HepG2 (cell line): Measurements from ENCODE around the gene GLB1L3. TPM values are rescaled to one million over a fixed set of nuclear protein-coding genes. Genes with fewer than 3 reads are reported as not detected.

Experiments
- ATAC-seq: fragments of 200-7000 bp; cut with Tn5 transposase; 3 replicates; pipeline ENCODE4 v1.9.1; 2020; ENCODE audit warnings: mild to moderate bottlenecking, moderate library complexity
- BruUV-seq: library from RNA; stranded (reverse); fragments of 400-500 nt; replicated peaks from 2 replicates; lab custom pipeline; 2021; lab: Mats Ljungman, UMichigan
- CTCF ChIA-PET: fragments of 300-600 bp; formaldehyde crosslinking; extraction: SDS; loops from one replicate; lab custom pipeline; 2021; ENCODE audit warnings: low total read pairs, inconsistent platforms, low intra/inter-chr PET ratio; lab: Yijun Ruan, JAX
- POLR2A ChIA-PET: fragments of 350-600 bp; sonication (Branson Sonifier 250); formaldehyde crosslinking; loops from one replicate; lab custom pipeline; 2020; ENCODE audit warnings: antibody characterized with exemption, inconsistent platforms; lab: Yijun Ruan, JAX
- DNase-seq: peaks from one replicate; pipeline ENCODE4 v3.0.0-alpha.2; 2015; ENCODE audit warnings: low spot score
- FAIRE-seq: peaks from 3 replicates; lab custom pipeline; 2011; peaks lifted over from hg19 to GRCh38; lab: Jason Lieb, UNC
- H2AFZ ChIP-seq: one replicate; pipeline ENCODE4 v1.6.1; 2011; ENCODE audit warnings: low read length, inconsistent platforms
- H3K27ac ChIP-seq: fragments of 300-600 bp; 3 replicates; pipeline ENCODE4 v1.8.0; 2011; ENCODE audit warnings: mixed run types, mild to moderate bottlenecking, mixed read lengths, low read length, inconsistent platforms; ENCODE audit not compliant: insufficient read depth; ENCODE audit errors: extremely low read length
- H3K27me3 ChIP-seq, 2 experiments: fragments of 200-600 bp in 1 of 2; 2 replicates in 1 of 2; 3 replicates in 1 of 2; pipeline versions ENCODE4 v1.6.0 to v1.8.0; 2011; ENCODE audit warnings: low read length in 2 of 2, mild to moderate bottlenecking in 2 of 2, moderate library complexity in 2 of 2, inconsistent platforms in 1 of 2; ENCODE audit not compliant: insufficient read depth in 2 of 2, control insufficient read depth in 1 of 2
- H3K36me3 ChIP-seq, 2 experiments: fragments of 200-600 bp in 1 of 2; replicated peaks in 1 of 2; 2 replicates in 1 of 2; 3 replicates in 1 of 2; pipeline versions ENCODE4 v1.5.1 to v1.8.0; 2011; ENCODE audit warnings: low read length in 2 of 2, inconsistent platforms in 1 of 2; ENCODE audit not compliant: insufficient read depth in 2 of 2, control insufficient read depth in 1 of 2
- H3K4me1 ChIP-seq: 2 replicates; pipeline ENCODE4 v1.5.1; 2012; ENCODE audit warnings: low read length, inconsistent platforms; ENCODE audit not compliant: insufficient read depth
- H3K4me2 ChIP-seq: 2 replicates; pipeline ENCODE4 v1.6.0; 2011; ENCODE audit warnings: low read depth, low read length, inconsistent platforms
- H3K4me3 ChIP-seq, 3 experiments: fragments of 200-600 bp in 1 of 3; sonication (generic), shearing (Covaris generic) in 1 of 3; replicated peaks in 1 of 3; 2 replicates each; pipeline ENCODE4 v1.5.1; 2011 to 2016; ENCODE audit warnings: low read length in 3 of 3, inconsistent platforms in 2 of 3, low read depth in 2 of 3, mild to moderate bottlenecking in 2 of 3, control low read depth in 1 of 3, mixed read lengths in 1 of 3; ENCODE audit not compliant: insufficient read depth in 1 of 3
- H3K79me2 ChIP-seq: one replicate; pipeline ENCODE4 v1.6.1; 2011; ENCODE audit warnings: low read length, inconsistent platforms; ENCODE audit not compliant: insufficient read depth
- H3K9ac ChIP-seq: 2 replicates; pipeline ENCODE4 v1.6.0; 2011; ENCODE audit warnings: mild to moderate bottlenecking, low read depth, low read length, inconsistent platforms; ENCODE audit not compliant: insufficient read depth
- H3K9me3 ChIP-seq: 2 replicates; pipeline ENCODE4 v1.5.1; 2012; ENCODE audit warnings: mild to moderate bottlenecking, low read length
- H4K20me1 ChIP-seq: 2 replicates; pipeline ENCODE4 v1.6.0; 2011; ENCODE audit warnings: inconsistent platforms, mild to moderate bottlenecking, low read length, moderate library complexity; ENCODE audit not compliant: insufficient read depth
- ZNF713 ChIP-seq: sonication (generic); formaldehyde crosslinking; IDR thresholded peaks from 2 replicates; pipeline ENCODE4 v1.4.0; 2020; ENCODE audit warnings: mild to moderate bottlenecking, missing genetic modification reagents
- ZNF768 ChIP-seq: sonication (generic); formaldehyde crosslinking; IDR thresholded peaks from 2 replicates; pipeline ENCODE4 v1.4.0; 2020; ENCODE audit warnings: missing genetic modification reagents
- WGBS: methylation state at CpG from one replicate; pipeline ENCODE4 v1.1.6; 2017; ENCODE audit warnings: low lambda C conversion rate; 5-methylcytosine and 5-hydroxymethylcytosine counted together
- in situ Hi-C: cut with HindIII; loops from 2 replicates; pipeline ENCODE4 v1.10.0; 2017; ENCODE audit warnings: low pct_unique_long_range_greater_than_20kb; ENCODE audit not compliant: extremely low pct_ligation_motif_present
- intact Hi-C: fragments of 100-400 bp; cut with micrococcal nuclease; formaldehyde crosslinking; loops from one replicate; pipeline ENCODE4 v1.10.0; 2022; ENCODE audit not compliant: unreplicated experiment
- polyA plus RNA-seq, 8 experiments: library from polyadenylated mRNA; depleted of rRNA in 3 of 8; stranded (reverse) in 7 of 8; unstranded in 1 of 8; fragments of >200 nt; fragmentation: Illumina TruSeq in 4 of 8; extraction: Trizol in 4 of 8; gene quantifications; 2 replicates each; pipeline versions ENCODE4 v1.2.1 to v1.2.3, GENCODE V29; 2011 to 2016; ENCODE audit warnings: low read depth in 4 of 8, missing spikeins in 1 of 8, mixed read lengths in 1 of 8; ENCODE audit not compliant: insufficient read depth in 1 of 8
- total RNA-seq, 5 experiments: library from RNA; depleted of rRNA; stranded (reverse); fragments of >200 nt; fragmentation: Illumina TruSeq; extraction: Trizol; gene quantifications; 2 replicates each; pipeline ENCODE4 v1.2.3, GENCODE V29; 2016; ENCODE audit warnings: low read depth in 1 of 5
- TF ChIP-seq, protein P1 (sequence below): sonication (generic); formaldehyde crosslinking; IDR thresholded peaks from 2 replicates; pipeline ENCODE4 v1.5.0; 2020; ENCODE audit warnings: mild to moderate bottlenecking, missing genetic modification reagents, borderline replicate concordance

The GLB1L3 gene
- total and polyA plus RNA-seq, 2 of the 13 experiments (the other 11 are each of a cell fraction or from before 2014, with no cell fraction given), result not detected

DNA sequence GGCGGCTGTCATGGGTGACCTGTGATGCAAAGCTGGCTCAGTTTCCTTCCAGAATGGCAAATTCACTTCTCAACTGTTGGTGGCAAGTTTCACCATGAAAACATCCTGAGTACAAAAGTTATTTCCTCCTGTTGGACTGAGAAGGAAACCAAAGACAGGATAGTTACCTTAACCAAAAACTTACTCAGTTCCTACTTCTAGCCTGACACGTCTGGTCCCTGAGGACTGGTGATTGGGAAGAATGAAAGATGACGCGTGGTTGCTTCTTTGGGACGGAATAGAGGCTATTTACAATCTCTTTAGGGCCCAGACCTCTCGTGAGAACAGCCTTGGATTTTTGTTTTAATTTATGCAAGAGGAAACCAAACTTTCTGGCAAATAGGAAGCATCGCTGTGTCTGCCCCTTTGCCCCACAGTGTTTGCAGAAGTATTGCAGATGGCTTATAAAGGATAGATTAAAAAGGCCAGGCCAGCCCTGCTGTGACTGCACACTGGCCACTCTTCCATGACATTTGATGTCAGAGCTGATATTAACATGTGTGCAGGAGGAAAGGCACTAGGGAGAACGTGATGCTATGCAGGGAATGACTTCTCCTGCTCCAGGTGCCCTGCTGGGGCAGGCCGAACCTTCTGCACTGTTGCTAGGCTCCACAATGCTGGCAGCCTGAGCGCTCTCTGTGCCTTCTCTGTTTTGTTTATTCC is 44.1 kb upstream of the GLB1L3 start:
- no peak overlapping the region for H3K9ac ChIP-seq
- no peak for ATAC-seq
- POLR2A ChIA-PET, result no interaction called here
- peaks cover 12% of the 10 kb centered on the region for H3K79me2 ChIP-seq
- no peak overlapping the region for H3K4me2 ChIP-seq
- no peak overlapping the region for H3K4me3 ChIP-seq
- BruUV-seq, result no TSS peak
- H3K36me3 ChIP-seq, result peaks cover 3 to 4% of the 10 kb centered on the region in 2 experiments; a peak in 3 of 5 replicates
- in situ Hi-C loops (no loop called here), intact Hi-C loops (no loop called here)
- peaks cover 34% of the 10 kb centered on the region for H3K4me1 ChIP-seq
- WGBS, result 77% methylated on average over 10 of the region's 10 CpGs
- H3K9me3 ChIP-seq, result no peaks in the 10 kb centered on the region
- peaks cover 7% of the 10 kb centered on the region for H4K20me1 ChIP-seq
- CTCF ChIA-PET, result no interaction called here
- no peak for DNase-seq
- TF ChIP-seq ZNF768 (CRISPR knock-in tag) (peak; percentile 55; the same call in 1 of the 2 replicates), ZNF713 (CRISPR knock-in tag) (no peak)
- TF ChIP-seq, protein P1, sequence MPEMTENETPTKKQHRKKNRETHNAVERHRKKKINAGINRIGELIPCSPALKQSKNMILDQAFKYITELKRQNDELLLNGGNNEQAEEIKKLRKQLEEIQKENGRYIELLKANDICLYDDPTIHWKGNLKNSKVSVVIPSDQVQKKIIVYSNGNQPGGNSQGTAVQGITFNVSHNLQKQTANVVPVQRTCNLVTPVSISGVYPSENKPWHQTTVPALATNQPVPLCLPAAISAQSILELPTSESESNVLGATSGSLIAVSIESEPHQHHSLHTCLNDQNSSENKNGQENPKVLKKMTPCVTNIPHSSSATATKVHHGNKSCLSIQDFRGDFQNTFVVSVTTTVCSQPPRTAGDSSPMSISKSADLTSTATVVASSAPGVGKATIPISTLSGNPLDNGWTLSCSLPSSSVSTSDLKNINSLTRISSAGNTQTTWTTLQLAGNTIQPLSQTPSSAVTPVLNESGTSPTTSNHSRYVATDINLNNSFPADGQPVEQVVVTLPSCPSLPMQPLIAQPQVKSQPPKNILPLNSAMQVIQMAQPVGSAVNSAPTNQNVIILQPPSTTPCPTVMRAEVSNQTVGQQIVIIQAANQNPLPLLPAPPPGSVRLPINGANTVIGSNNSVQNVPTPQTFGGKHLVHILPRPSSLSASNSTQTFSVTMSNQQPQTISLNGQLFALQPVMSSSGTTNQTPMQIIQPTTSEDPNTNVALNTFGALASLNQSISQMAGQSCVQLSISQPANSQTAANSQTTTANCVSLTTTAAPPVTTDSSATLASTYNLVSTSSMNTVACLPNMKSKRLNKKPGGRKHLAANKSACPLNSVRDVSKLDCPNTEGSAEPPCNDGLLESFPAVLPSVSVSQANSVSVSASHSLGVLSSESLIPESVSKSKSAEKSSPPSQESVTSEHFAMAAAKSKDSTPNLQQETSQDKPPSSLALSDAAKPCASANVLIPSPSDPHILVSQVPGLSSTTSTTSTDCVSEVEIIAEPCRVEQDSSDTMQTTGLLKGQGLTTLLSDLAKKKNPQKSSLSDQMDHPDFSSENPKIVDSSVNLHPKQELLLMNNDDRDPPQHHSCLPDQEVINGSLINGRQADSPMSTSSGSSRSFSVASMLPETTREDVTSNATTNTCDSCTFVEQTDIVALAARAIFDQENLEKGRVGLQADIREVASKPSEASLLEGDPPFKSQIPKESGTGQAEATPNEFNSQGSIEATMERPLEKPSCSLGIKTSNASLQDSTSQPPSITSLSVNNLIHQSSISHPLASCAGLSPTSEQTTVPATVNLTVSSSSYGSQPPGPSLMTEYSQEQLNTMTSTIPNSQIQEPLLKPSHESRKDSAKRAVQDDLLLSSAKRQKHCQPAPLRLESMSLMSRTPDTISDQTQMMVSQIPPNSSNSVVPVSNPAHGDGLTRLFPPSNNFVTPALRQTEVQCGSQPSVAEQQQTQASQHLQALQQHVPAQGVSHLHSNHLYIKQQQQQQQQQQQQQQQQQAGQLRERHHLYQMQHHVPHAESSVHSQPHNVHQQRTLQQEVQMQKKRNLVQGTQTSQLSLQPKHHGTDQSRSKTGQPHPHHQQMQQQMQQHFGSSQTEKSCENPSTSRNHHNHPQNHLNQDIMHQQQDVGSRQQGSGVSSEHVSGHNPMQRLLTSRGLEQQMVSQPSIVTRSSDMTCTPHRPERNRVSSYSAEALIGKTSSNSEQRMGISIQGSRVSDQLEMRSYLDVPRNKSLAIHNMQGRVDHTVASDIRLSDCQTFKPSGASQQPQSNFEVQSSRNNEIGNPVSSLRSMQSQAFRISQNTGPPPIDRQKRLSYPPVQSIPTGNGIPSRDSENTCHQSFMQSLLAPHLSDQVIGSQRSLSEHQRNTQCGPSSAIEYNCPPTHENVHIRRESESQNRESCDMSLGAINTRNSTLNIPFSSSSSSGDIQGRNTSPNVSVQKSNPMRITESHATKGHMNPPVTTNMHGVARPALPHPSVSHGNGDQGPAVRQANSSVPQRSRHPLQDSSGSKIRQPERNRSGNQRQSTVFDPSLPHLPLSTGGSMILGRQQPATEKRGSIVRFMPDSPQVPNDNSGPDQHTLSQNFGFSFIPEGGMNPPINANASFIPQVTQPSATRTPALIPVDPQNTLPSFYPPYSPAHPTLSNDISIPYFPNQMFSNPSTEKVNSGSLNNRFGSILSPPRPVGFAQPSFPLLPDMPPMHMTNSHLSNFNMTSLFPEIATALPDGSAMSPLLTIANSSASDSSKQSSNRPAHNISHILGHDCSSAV, result no peak
- H3K27ac ChIP-seq, result no peak overlapping the region
- no peak for FAIRE-seq
- H3K27me3 ChIP-seq, result no peaks in the 10 kb centered on the region
- no peak overlapping the region for H2AFZ ChIP-seq
